Neural cell (in vitro differentiated cells): Measurements from ENCODE around the gene ERLIN1.

Experiments
- CTCF ChIP-seq: fragments of 450-650 bp; IDR thresholded peaks from 2 replicates; pipeline ENCODE4 v1.5.1; 2014; ENCODE audit warnings: antibody characterized with exemption, mild to moderate bottlenecking, moderate library complexity; ENCODE audit not compliant: poor library complexity, severe bottlenecking
- EP300 ChIP-seq: fragments of 450-650 bp; conservative IDR thresholded peaks from 2 replicates; pipeline ENCODE4 v1.6.1; 2014; ENCODE audit warnings: antibody characterized with exemption, mild to moderate bottlenecking, moderate library complexity; ENCODE audit not compliant: poor library complexity, severe bottlenecking
- EZH2 ChIP-seq: fragments of 200-600, 300-800 bp; shearing (Covaris generic), sonication (generic); IDR thresholded peaks from 2 replicates; pipeline ENCODE4 v1.6.1; 2014; ENCODE audit warnings: antibody characterized with exemption, low read length, borderline replicate concordance, mild to moderate bottlenecking; ENCODE audit not compliant: insufficient read depth, poor library complexity, severe bottlenecking
- RAD21 ChIP-seq: fragments of 450-650 bp; conservative IDR thresholded peaks from 2 replicates; pipeline ENCODE4 v1.6.1; 2014; ENCODE audit warnings: antibody characterized with exemption, mild to moderate bottlenecking, moderate library complexity

GRCh38 chr10:100204370-100204769 lies 18.5 kb upstream of the ERLIN1 start:
- TF ChIP-seq CTCF: no peak
- TF ChIP-seq EP300: no peak
- TF ChIP-seq RAD21: no peak
- TF ChIP-seq EZH2: no peak
